Mucosa of descending colon (tissue), 3 donors: Measurements from ENCODE around the gene ANO1. TPM values are rescaled to one million over a fixed set of nuclear protein-coding genes. Genes with fewer than 3 reads are reported as not detected.
"Not testable (repeated sequence)": the region's sequence is repeated elsewhere in the genome, so short reads cannot be mapped to it uniquely, and the experiment has no call there.

Experiments
- ATAC-seq: fragments of 200-7000 bp; cut with Tn5 transposase; one replicate; pipeline ENCODE4 v1.9.1; 2020; ENCODE audit warnings: mild to moderate bottlenecking, moderate library complexity
- DNase-seq, 3 donors: peaks; one replicate each; pipeline ENCODE4 v3.0.0-alpha.2; 2020
- H3K36me3 ChIP-seq: fragments of 200-600 bp; one replicate; pipeline ENCODE4 v1.8.0; 2021; ENCODE audit warnings: low read depth, mild to moderate bottlenecking
- H3K4me1 ChIP-seq: fragments of 200-600 bp; one replicate; pipeline ENCODE4 v1.8.0; 2021; ENCODE audit warnings: low read depth, mild to moderate bottlenecking
- H3K4me3 ChIP-seq: fragments of 200-600 bp; one replicate; pipeline ENCODE4 v1.8.0; 2021; ENCODE audit warnings: mild to moderate bottlenecking
- H3K9me3 ChIP-seq: fragments of 200-600 bp; one replicate; pipeline ENCODE4 v1.8.0; 2021; ENCODE audit warnings: mild to moderate bottlenecking
- CTCF ChIP-seq: fragments of 200-600 bp; IDR thresholded peaks from one replicate; pipeline ENCODE4 v1.8.0; 2022; ENCODE audit warnings: antibody characterized with exemption, mild to moderate bottlenecking
- intact Hi-C, 2 donors: fragments of 100-400 bp; cut with DNase I in 1 of 2; cut with micrococcal nuclease in 1 of 2; formaldehyde crosslinking; loops; one replicate each; pipeline versions ENCODE4 v1.11.0 to v1.11.1; 2022; cut with DNase I, micrococcal nuclease
- total RNA-seq, 3 donors: library from RNA; stranded (reverse); fragmentation: NEBNext Ultra II Directional in 2 of 3; extraction: Animal tissue kit (Norgen Biotek cat#: 25700) in 2 of 3; gene quantifications; one replicate each; pipeline versions ENCODE4 v1.2.1 to v1.2.4, GENCODE V29; 2021 to 2023
- donor health status: DM: no; HTN: no; CAD: no; lungs with moderate emphysema.
- donor health status: DM: no; HTN: no; CAD: no.
- donor health status: DM: no; HTN: yes; CAD: no.

The ANO1 gene
- total RNA-seq, 3 donors from 2014 or later = 10.7 to 26.6 (median 11.8) TPM

GRCh38 chr11:70032470-70032795 lies 45.7 kb upstream of the ANO1 start:
- intact Hi-C loops = no loop called here

GRCh38 chr11:70032943-70033710 lies 45.0 kb upstream of the ANO1 start:
- no peak for TF ChIP-seq CTCF
- H3K9me3 ChIP-seq = no peaks in the 10 kb centered on the region
- H3K4me1 ChIP-seq = no peaks in the 10 kb centered on the region
- DNase-seq (no peak), ATAC-seq (no peak)
- H3K36me3 ChIP-seq = no peaks in the 10 kb centered on the region
- intact Hi-C loops = no loop called here
- no peak overlapping the region for H3K4me3 ChIP-seq

More at GRCh38 chr11:70032470-70032795, 45.7 kb upstream of the ANO1 start:
- Histone ChIP-seq H3K36me3 (no peaks in the 10 kb centered on the region), H3K4me3 (no peak overlapping the region), H3K4me1 (no peaks in the 10 kb centered on the region), H3K9me3 (no peaks in the 10 kb centered on the region)
- no peak for DNase-seq
- no peak for TF ChIP-seq CTCF
- ATAC-seq = no peak

- no peak for TF ChIP-seq CTCF
- ATAC-seq = no peak
- intact Hi-C loops = no loop called here
- Histone ChIP-seq H3K36me3 (no peaks in the 10 kb centered on the region), H3K4me1 (no peaks in the 10 kb centered on the region), H3K4me3 (no peak overlapping the region), H3K9me3 (peaks cover 5% of the 10 kb centered on the region)
- DNase-seq = no peak
These were observed 44.4 kb upstream of the ANO1 start for GRCh38 chr11:70033711-70034070.

GRCh38 chr11:70034740-70035365 lies 43.3 kb upstream of the ANO1 start:
- intact Hi-C loops = no loop called here
- H3K36me3 ChIP-seq = no peaks in the 10 kb centered on the region
- TF ChIP-seq CTCF = no peak
- peak; percentile 31 for ATAC-seq
- H3K9me3 ChIP-seq = peaks cover 5% of the 10 kb centered on the region
- no peaks in the 10 kb centered on the region for H3K4me1 ChIP-seq
- no peak overlapping the region for H3K4me3 ChIP-seq
- DNase-seq = no peak

- H3K9me3 ChIP-seq, H3K36me3 ChIP-seq, H3K4me3 ChIP-seq, H3K4me1 ChIP-seq, intact Hi-C loops, ATAC-seq, DNase-seq: not testable (repeated sequence)
These were observed 42.5 kb upstream of the ANO1 start for GRCh38 chr11:70035665-70036064.

- no peak for TF ChIP-seq CTCF
- peaks cover 5% of the 10 kb centered on the region for H3K9me3 ChIP-seq
- no peaks in the 10 kb centered on the region for H3K36me3 ChIP-seq
- intact Hi-C loops = no loop called here
- ATAC-seq = no peak
- DNase-seq = no peak
- H3K4me1 ChIP-seq = no peaks in the 10 kb centered on the region
- H3K4me3 ChIP-seq = no peak overlapping the region
These were observed 40.9 kb upstream of the ANO1 start for GRCh38 chr11:70036971-70037882.
